Measurements from ENCODE around the gene TFF3. TPM values are rescaled to one million over a fixed set of nuclear protein-coding genes. Genes with fewer than 3 reads are reported as not detected.

The TFF3 gene
- total RNA-seq, 1 donor from 2014 or later, result not detected

DNA sequence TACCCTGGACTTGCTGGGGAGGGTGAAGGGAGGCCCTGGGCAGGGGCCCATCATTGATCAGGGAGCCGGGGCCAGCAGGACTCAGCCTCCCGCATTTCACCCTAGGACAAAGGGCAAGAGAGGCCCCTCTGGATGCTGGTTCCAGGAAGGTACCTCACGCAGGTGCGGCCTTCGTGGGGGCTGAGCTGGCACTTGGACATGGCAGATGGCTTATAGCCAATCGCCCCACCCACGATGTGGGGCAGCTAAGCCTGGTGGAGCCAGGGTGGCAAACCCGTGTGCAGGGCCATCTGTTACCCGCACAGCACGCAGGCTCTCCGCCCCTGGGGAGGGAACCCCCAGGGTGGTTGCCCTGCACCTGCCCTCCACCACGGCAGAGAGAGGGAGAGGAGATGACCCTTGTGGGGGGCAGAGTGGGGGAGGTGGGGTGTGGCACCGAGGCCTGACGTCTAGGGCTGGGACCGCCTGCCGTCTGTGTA, 2.5 kb downstream of the TFF3 start:
- Mint-ChIP-seq H3K27me3 (ENCODE audit: insufficient read depth, low read depth) (peaks cover 8% of the 10 kb centered on the region), H3K36me3 (no peaks in the 10 kb centered on the region), H3K9me3 (no peaks in the 10 kb centered on the region), H3K27ac (no peak overlapping the region), H3K4me3 (no peak overlapping the region), H3K4me1 (peaks cover 57% of the 10 kb centered on the region)
- Histone ChIP-seq H3K4me2 (no peak overlapping the region), H3K4me1 (peaks cover 43% of the 10 kb centered on the region), H3F3A (ENCODE audit: low read depth) (peaks cover 15% of the 10 kb centered on the region), H3K9ac (no peak overlapping the region), H4K20me1 (ENCODE audit: low read depth) (no peaks in the 10 kb centered on the region), H3K27ac (no peak overlapping the region), H3K4me3 (no peak overlapping the region), H2AFZ (replicated peaks) (no peak overlapping the region), H3K79me2 (ENCODE audit: low read depth) (no peaks in the 10 kb centered on the region), H3K27me3 (peaks cover 6% of the 10 kb centered on the region), H3K9me3 (ENCODE audit: low read depth) (no peaks in the 10 kb centered on the region), H3K36me3 (no peaks in the 10 kb centered on the region)
- TF ChIP-seq EZH2 (IDR thresholded peaks at IDR 0.05), result no peak
- TF ChIP-seq, protein P1, sequence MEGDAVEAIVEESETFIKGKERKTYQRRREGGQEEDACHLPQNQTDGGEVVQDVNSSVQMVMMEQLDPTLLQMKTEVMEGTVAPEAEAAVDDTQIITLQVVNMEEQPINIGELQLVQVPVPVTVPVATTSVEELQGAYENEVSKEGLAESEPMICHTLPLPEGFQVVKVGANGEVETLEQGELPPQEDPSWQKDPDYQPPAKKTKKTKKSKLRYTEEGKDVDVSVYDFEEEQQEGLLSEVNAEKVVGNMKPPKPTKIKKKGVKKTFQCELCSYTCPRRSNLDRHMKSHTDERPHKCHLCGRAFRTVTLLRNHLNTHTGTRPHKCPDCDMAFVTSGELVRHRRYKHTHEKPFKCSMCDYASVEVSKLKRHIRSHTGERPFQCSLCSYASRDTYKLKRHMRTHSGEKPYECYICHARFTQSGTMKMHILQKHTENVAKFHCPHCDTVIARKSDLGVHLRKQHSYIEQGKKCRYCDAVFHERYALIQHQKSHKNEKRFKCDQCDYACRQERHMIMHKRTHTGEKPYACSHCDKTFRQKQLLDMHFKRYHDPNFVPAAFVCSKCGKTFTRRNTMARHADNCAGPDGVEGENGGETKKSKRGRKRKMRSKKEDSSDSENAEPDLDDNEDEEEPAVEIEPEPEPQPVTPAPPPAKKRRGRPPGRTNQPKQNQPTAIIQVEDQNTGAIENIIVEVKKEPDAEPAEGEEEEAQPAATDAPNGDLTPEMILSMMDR (IDR thresholded peaks at IDR 0.05), result no peak
- TF ChIP-seq EZH2phosphoT487 (IDR thresholded peaks at IDR 0.05), result no peak
- DNase-seq (ENCODE audit: low spot score), result no peak

DNA sequence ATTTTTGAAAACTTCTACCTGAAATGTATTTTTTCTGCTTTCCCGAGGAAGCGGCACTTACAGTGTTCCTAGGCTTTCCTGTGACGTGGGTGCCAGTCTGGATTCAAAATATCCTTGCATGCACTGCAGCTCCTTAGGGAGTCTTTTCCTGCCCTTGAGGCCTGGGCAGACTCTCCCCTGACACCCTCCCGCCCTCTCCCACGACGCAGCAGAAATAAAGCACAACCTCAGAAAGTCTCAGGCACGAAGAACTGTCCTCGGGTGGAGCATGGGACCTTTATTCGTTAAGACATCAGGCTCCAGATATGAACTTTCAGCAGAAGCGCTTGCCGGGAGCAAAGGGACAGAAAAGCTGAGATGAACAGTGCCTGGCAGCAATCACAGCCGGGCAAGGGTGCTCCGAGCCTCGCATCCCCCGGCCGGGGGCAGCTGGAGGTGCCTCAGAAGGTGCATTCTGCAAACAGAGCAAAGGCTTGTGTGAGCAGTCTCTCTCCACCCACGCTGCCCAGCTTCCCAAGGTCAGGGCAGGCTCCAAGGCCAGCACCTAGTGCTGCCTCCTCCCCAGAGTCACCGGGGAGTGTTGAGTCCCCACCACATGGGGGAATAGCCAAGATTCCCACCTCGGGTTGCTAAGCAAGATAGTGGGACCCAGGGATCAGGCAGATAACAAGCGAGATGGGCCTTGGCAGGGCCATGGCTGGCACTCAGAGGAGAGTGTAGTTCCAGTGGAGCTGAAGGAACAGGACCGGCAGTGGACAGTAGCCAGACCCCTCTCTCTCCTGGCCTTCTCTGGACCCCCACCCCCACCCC, 3.2 kb downstream of the TFF3 start:
- Histone ChIP-seq H2AFZ (replicated peaks) (no peak overlapping the region), H3K4me1 (peaks cover 36% of the 10 kb centered on the region), H3K4me2 (no peak overlapping the region), H4K20me1 (ENCODE audit: low read depth) (no peaks in the 10 kb centered on the region), H3K27me3 (peaks cover 6% of the 10 kb centered on the region), H3K27ac (no peak overlapping the region), H3K9ac (no peak overlapping the region), H3K9me3 (ENCODE audit: low read depth) (no peaks in the 10 kb centered on the region), H3K4me3 (no peak overlapping the region), H3F3A (ENCODE audit: low read depth) (peaks cover 15% of the 10 kb centered on the region), H3K36me3 (no peaks in the 10 kb centered on the region), H3K79me2 (ENCODE audit: low read depth) (no peaks in the 10 kb centered on the region)
- H3K36me3 Mint-ChIP-seq, result no peaks in the 10 kb centered on the region
- no peaks in the 10 kb centered on the region for H3K9me3 Mint-ChIP-seq
- no peak for TF ChIP-seq EZH2phosphoT487 (IDR thresholded peaks at IDR 0.05)
- TF ChIP-seq, protein P1 (IDR thresholded peaks at IDR 0.05), result no peak
- no peak for TF ChIP-seq EZH2 (IDR thresholded peaks at IDR 0.05)
- no peak overlapping the region for H3K4me3 Mint-ChIP-seq
- H3K27ac Mint-ChIP-seq, result no peak overlapping the region
- H3K4me1 Mint-ChIP-seq, result peaks cover 57% of the 10 kb centered on the region
- H3K27me3 Mint-ChIP-seq (ENCODE audit: insufficient read depth, low read depth), result peaks cover 8% of the 10 kb centered on the region
- no peak for DNase-seq (ENCODE audit: low spot score)

DNA sequence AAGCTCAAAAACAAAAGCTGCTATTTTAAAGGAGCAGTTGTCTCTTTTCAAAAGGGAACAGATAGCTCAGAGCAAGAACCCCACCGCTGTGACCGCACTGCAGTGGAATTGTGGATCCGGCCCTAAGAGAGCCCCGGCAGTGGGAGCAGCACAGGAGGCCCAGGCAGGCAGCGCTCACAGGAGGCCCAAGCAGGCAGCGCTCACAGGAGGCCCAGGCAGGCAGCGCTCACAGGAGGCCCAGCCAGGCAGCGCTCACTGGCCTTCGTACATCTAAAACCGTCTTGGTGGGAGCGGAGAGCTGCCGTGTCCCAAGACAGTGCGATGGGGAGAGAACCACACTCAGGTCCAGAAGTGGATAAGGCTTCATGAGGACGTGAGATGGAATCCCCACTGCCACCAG, 4.0 kb downstream of the TFF3 start:
- DNase-seq (ENCODE audit: low spot score), result no peak
- no peak overlapping the region for H3K9ac ChIP-seq
- peaks cover 15% of the 10 kb centered on the region for H3F3A ChIP-seq (ENCODE audit: low read depth)
- H2AFZ ChIP-seq (replicated peaks), result no peak overlapping the region
- TF ChIP-seq EZH2 (IDR thresholded peaks at IDR 0.05) (no peak), EZH2phosphoT487 (IDR thresholded peaks at IDR 0.05) (no peak)
- TF ChIP-seq, protein P1 (IDR thresholded peaks at IDR 0.05), result no peak
- H4K20me1 ChIP-seq (ENCODE audit: low read depth), result no peaks in the 10 kb centered on the region
- peaks cover 6% of the 10 kb centered on the region for H3K27me3 ChIP-seq
- Mint-ChIP-seq H3K27ac (no peak overlapping the region), H3K4me3 (no peak overlapping the region), H3K36me3 (no peaks in the 10 kb centered on the region), H3K4me1 (peaks cover 50% of the 10 kb centered on the region), H3K9me3 (no peaks in the 10 kb centered on the region), H3K27me3 (ENCODE audit: insufficient read depth, low read depth) (peaks cover 8% of the 10 kb centered on the region)
- H3K36me3 ChIP-seq, result no peaks in the 10 kb centered on the region
- H3K79me2 ChIP-seq (ENCODE audit: low read depth), result no peaks in the 10 kb centered on the region
- H3K4me3 ChIP-seq, result no peak overlapping the region
- H3K9me3 ChIP-seq (ENCODE audit: low read depth), result no peaks in the 10 kb centered on the region
- H3K27ac ChIP-seq, result no peak overlapping the region
- peaks cover 31% of the 10 kb centered on the region for H3K4me1 ChIP-seq
- H3K4me2 ChIP-seq, result no peak overlapping the region
